Gastroesophageal sphincter (tissue), 4 donors: ENCODE measurements around the gene NUP88. TPM values are rescaled to one million over a fixed set of nuclear protein-coding genes. Genes with fewer than 3 reads are reported as not detected.

Experiments used
- ATAC-seq: fragments of 150-250 bp; one replicate; pipeline ENCODE4 v1.9.1; 2016; ENCODE audit warnings: mild to moderate bottlenecking, moderate library complexity
- H3K27ac ChIP-seq, 4 donors: fragments of 200-600 bp; sonication (generic) in 3 of 4; 1 replicate in 3 of 4; 2 replicates in 1 of 4; pipeline ENCODE4 v1.5.1; 2016 to 2019
- H3K27me3 ChIP-seq: fragments of 200-600 bp; sonication (generic); one replicate; pipeline ENCODE4 v1.5.1; 2019
- H3K36me3 ChIP-seq, 2 donors: fragments of 200-600 bp; sonication (generic); one replicate each; pipeline ENCODE4 v1.5.1; 2019; ENCODE audit warnings: control low read depth in 1 of 2
- H3K4me1 ChIP-seq, 3 donors: fragments of 200-600 bp; sonication (generic); 1 replicate in 2 of 3; 2 replicates in 1 of 3; pipeline ENCODE4 v1.5.1; 2016 to 2019; ENCODE audit warnings: control low read depth in 2 of 3
- H3K4me3 ChIP-seq, 2 donors: fragments of 200-600 bp; sonication (generic); one replicate each; pipeline ENCODE4 v1.5.1; 2019; ENCODE audit warnings: mild to moderate bottlenecking in 1 of 2, moderate library complexity in 1 of 2
- H3K9me3 ChIP-seq, 3 donors: fragments of 200-600 bp; sonication (generic); one replicate each; pipeline ENCODE4 v1.5.1; 2017 to 2019; ENCODE audit warnings: control low read depth in 2 of 3
- EP300 ChIP-seq: sonication (generic); formaldehyde crosslinking; IDR thresholded peaks from one replicate; pipeline ENCODE4 v1.6.1; 2017; ENCODE audit warnings: antibody characterized with exemption, mild to moderate bottlenecking
- POLR2A ChIP-seq, 2 donors: fragments of 450-650 bp; IDR thresholded peaks; one replicate each; pipeline ENCODE4 v1.6.1; 2017; ENCODE audit warnings: antibody characterized with exemption in 2 of 2, mild to moderate bottlenecking in 2 of 2, moderate library complexity in 1 of 2
- POLR2AphosphoS5 ChIP-seq: sonication (generic); formaldehyde crosslinking; IDR thresholded peaks from one replicate; pipeline ENCODE4 v1.6.1; 2017; ENCODE audit warnings: antibody characterized with exemption
- WGBS, 2 donors: methylation state at CpG; one replicate each; pipeline ENCODE4 v1.1.5; 2018; ENCODE audit warnings: low coverage in 1 of 2; 5-methylcytosine and 5-hydroxymethylcytosine counted together
- total RNA-seq, 4 donors: library from RNA; depleted of rRNA; stranded (reverse); fragments of >200 nt; gene quantifications; one replicate each; pipeline ENCODE4 v1.1.0, GENCODE V29; 2016
- TF ChIP-seq, protein P1 (sequence below), 4 experiments: fragments of 200-600 bp in 2 of 4; fragments of 450-650 bp in 2 of 4; sonication (generic) in 1 of 4; IDR thresholded peaks; one replicate each; pipeline ENCODE4 v1.5.1; 2017 to 2019; ENCODE audit warnings: antibody characterized with exemption in 4 of 4, mild to moderate bottlenecking in 2 of 4, moderate library complexity in 2 of 4

Gene NUP88
- total RNA-seq, 4 donors from 2014 or later: 50.1 to 71.0 (median 56.4) TPM

DNA sequence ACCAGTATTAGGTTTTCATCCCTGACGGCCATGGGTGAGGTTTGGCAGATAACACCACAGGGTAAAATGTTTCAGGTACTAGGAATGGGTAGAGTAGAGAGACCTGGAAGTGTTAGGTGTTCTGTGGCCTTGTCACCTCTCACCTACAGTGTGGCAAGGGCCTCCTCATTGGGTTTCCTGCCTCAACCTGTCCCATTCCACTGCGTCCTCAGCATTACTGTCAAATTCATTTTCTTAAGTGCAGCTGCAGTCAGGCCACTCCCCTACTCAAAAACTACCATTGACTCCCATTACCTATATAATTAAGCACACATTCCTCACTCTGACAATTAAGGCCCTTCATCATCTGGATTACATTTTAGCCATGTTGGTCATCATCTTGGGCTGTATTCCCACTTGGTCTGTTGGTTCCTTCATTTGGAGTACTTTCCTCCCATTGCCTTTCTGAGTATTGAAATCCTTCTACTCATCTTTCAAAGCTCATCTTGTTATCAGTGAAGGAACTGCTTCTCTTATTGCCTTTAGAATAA is 64.5 kb downstream of the NUP88 start:
- Histone ChIP-seq H3K4me3 (no peak overlapping the region), H3K9me3 (no peaks in the 10 kb centered on the region), H3K36me3 (peaks cover 7 to 98% of the 10 kb centered on the region in 2 donors), H3K27me3 (no peaks in the 10 kb centered on the region), H3K27ac (peak overlapping the region in 3 of 4 donors; percentile 39 to 48 (median 44)), H3K4me1 (no peaks in the 10 kb centered on the region)
- no peak for TF ChIP-seq EP300
- TF ChIP-seq POLR2A (IDR thresholded peaks at IDR 0.05): no peak
- TF ChIP-seq, protein P1, sequence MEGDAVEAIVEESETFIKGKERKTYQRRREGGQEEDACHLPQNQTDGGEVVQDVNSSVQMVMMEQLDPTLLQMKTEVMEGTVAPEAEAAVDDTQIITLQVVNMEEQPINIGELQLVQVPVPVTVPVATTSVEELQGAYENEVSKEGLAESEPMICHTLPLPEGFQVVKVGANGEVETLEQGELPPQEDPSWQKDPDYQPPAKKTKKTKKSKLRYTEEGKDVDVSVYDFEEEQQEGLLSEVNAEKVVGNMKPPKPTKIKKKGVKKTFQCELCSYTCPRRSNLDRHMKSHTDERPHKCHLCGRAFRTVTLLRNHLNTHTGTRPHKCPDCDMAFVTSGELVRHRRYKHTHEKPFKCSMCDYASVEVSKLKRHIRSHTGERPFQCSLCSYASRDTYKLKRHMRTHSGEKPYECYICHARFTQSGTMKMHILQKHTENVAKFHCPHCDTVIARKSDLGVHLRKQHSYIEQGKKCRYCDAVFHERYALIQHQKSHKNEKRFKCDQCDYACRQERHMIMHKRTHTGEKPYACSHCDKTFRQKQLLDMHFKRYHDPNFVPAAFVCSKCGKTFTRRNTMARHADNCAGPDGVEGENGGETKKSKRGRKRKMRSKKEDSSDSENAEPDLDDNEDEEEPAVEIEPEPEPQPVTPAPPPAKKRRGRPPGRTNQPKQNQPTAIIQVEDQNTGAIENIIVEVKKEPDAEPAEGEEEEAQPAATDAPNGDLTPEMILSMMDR (IDR thresholded peaks at IDR 0.05): no peak
- TF ChIP-seq POLR2AphosphoS5: no peak
- ATAC-seq: no peak
- WGBS, 2 donors: 68 to 73% methylated on average over 2 of the region's 2 CpGs

DNA sequence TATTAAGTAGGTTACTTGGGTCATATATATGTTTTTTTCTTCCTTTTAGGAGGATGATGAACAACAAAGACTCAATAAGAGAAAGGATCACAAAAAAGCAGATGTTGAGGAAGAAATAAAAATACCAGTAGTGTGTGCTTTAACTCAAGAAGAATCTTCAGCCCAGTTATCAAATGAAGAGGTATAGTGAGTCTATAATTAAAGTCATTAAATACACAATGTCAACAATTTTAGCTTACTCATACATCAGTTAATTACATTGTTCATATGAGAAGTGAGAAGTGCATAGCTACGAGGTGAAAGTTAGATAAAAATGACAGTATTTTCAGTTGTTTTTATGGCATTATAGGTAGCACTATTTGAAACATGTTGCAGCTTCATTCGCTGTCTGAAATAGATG is 65.2 kb downstream of the NUP88 start:
- Histone ChIP-seq H3K9me3 (no peaks in the 10 kb centered on the region), H3K27ac (no peak overlapping the region), H3K27me3 (no peaks in the 10 kb centered on the region), H3K4me3 (no peak overlapping the region), H3K36me3 (peaks cover 7 to 98% of the 10 kb centered on the region in 2 donors), H3K4me1 (no peaks in the 10 kb centered on the region)
- TF ChIP-seq, protein P1 (IDR thresholded peaks at IDR 0.05): no peak
- TF ChIP-seq POLR2A (IDR thresholded peaks at IDR 0.05) (no peak), EP300 (no peak), POLR2AphosphoS5 (no peak)
- ATAC-seq: no peak
- 79 to 100% methylated on average over 2 of the region's 2 CpGs for WGBS, 2 donors

DNA sequence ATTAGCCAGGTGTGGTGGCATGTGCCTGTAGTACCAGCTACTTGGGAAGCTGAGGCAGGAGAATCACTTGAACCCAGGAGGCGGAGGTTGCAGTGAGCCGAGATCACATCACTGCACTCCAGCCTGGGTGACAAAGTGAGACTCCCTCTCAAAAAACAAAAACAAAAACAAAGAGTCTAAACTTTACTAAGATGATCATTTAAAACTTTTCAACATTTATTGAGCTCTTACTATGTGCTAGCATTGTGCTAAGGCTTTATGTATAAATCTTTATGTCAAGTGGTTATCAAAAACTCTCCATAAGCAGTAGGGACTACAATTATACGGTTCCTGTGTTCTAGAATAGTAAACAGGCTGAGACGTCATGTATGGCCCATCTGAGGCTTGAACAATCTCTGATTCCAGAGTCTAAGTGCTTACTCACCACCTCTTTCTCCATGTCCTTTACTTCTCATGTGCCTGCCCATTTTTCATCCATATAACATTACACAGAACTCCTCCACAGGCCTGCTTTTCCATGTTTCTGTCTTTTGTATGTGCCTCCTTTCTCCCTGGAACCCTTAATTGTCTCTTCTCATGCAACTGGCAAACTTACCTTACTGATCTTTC is 66.7 kb downstream of the NUP88 start:
- no peak for ATAC-seq
- Histone ChIP-seq H3K9me3 (no peaks in the 10 kb centered on the region), H3K27me3 (no peaks in the 10 kb centered on the region), H3K4me3 (no peak overlapping the region), H3K27ac (no peak overlapping the region), H3K4me1 (no peaks in the 10 kb centered on the region), H3K36me3 (peaks cover 7 to 100% of the 10 kb centered on the region in 2 donors)
- TF ChIP-seq POLR2A (IDR thresholded peaks at IDR 0.05) (no peak), EP300 (no peak), POLR2AphosphoS5 (no peak)
- TF ChIP-seq, protein P1 (IDR thresholded peaks at IDR 0.05): no peak
- WGBS, 2 donors: 87 to 98% methylated on average over 4 of the region's 4 CpGs

DNA sequence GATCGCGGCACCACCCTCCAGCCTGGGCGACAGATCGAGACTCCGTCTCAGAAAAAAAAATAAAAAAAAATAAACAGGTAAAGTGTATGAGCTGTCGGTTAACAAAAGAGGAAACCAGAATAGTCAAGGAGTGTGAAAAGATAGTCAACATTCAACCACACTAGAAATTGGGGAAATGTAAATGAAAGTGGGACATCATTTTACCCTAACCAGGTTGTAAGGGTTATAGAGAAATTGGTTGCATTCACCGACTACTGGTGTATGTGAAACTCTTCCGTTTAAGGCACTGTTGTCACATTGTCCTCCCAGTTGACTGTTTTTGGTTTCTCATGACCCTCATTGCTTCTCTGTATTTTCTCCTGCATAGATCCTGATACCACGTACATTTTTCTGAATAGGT is 74.5 kb downstream of the NUP88 start:
- Histone ChIP-seq H3K4me1 (no peaks in the 10 kb centered on the region), H3K27me3 (no peaks in the 10 kb centered on the region), H3K9me3 (no peaks in the 10 kb centered on the region), H3K36me3 (peaks cover 0 to 76% of the 10 kb centered on the region in 2 donors), H3K27ac (no peak overlapping the region), H3K4me3 (no peak overlapping the region)
- WGBS, 2 donors: 87 to 93% methylated on average over 3 to 9 of the region's 9 CpGs
- no peak for TF ChIP-seq EP300
- TF ChIP-seq POLR2AphosphoS5: no peak
- TF ChIP-seq, protein P1 (IDR thresholded peaks at IDR 0.05): no peak
- TF ChIP-seq POLR2A (IDR thresholded peaks at IDR 0.05): no peak
- ATAC-seq: no peak

Other genes starting within 250 kb of the NUP88 start
- gene ZNF594, start 227.8 kb downstream of the NUP88 start, total RNA-seq: 10 to 100 TPM in 2 of 4 donors, 1 to 10 TPM in 2; 8.4 to 21.3 (median 10.7) TPM
- 1 to 10 TPM in 2 of 4 donors, under 1 TPM in 1, not detected in 1; 0.49 to 2.2 (median 1.9) TPM for gene SCIMP, start 184.8 kb downstream of the NUP88 start, total RNA-seq
- gene RABEP1, start 137.4 kb downstream of the NUP88 start, total RNA-seq: 10 to 100 TPM; 47.4 to 63.4 (median 61.3) TPM
- 10 to 100 TPM; 22.7 to 46.9 (median 43.8) TPM for gene RPAIN, start 520 bp upstream of the NUP88 start, total RNA-seq
- 100 to 1,000 TPM in 3 of 4 donors, 10 to 100 TPM in 1; 84.4 to 111 (median 108) TPM for gene C1QBP, start 19.5 kb upstream of the NUP88 start, total RNA-seq
- 10 to 100 TPM in 3 of 4 donors, 1 to 10 TPM in 1; 7.2 to 13.7 (median 11.3) TPM for gene DHX33, start 49.3 kb upstream of the NUP88 start, total RNA-seq
- gene DERL2, start 66.5 kb upstream of the NUP88 start, total RNA-seq: 10 to 100 TPM; 23.8 to 48.5 (median 26.2) TPM
- 10 to 100 TPM in 3 of 4 donors, 1 to 10 TPM in 1; 8.6 to 20.9 (median 14.3) TPM for gene MIS12, start 66.9 kb upstream of the NUP88 start, total RNA-seq
- 10 to 100 TPM in 3 of 4 donors, 1 to 10 TPM in 1; 8.2 to 26.0 (median 19.6) TPM for gene NLRP1, start 164.8 kb upstream of the NUP88 start, total RNA-seq